GM23338 (cell line): ENCODE results near the gene RAB4A. TPM values are rescaled to one million over a fixed set of nuclear protein-coding genes. Genes with fewer than 3 reads are reported as not detected.

ENCODE experiments used
- ATAC-seq: fragments of 200-7000 bp; cut with Tn5 transposase; 3 replicates; pipeline ENCODE4 v1.9.1; 2020
- DNase-seq: peaks from one replicate; pipeline ENCODE4 v3.0.0-alpha.2; 2015; ENCODE audit warnings: low spot score
- H2AFZ ChIP-seq: fragments of 200-600 bp; sonication (generic); 2 replicates; pipeline ENCODE4 v1.8.0; 2016; ENCODE audit warnings: antibody characterized with exemption, mild to moderate bottlenecking, moderate library complexity
- H3F3A ChIP-seq: fragments of 200-600 bp; sonication (generic); replicated peaks from 2 replicates; pipeline ENCODE4 v1.8.0; 2017; ENCODE audit warnings: antibody characterized with exemption, mixed run types, low read depth
- H3K27ac ChIP-seq: fragments of 200-600 bp; sonication (generic); 2 replicates; pipeline ENCODE4 v1.6.1; 2016; ENCODE audit warnings: low read depth
- H3K27me3 ChIP-seq: fragments of 200-600 bp; sonication (generic); 2 replicates; pipeline ENCODE4 v1.8.0; 2016; ENCODE audit warnings: mild to moderate bottlenecking, mixed run types, moderate library complexity; ENCODE audit not compliant: insufficient read depth
- H3K36me3 ChIP-seq: fragments of 200-600 bp; sonication (generic); 2 replicates; pipeline ENCODE4 v1.8.0; 2016; ENCODE audit warnings: mild to moderate bottlenecking; ENCODE audit not compliant: insufficient read depth
- H3K4me1 ChIP-seq: fragments of 200-600 bp; sonication (generic); 2 replicates; pipeline ENCODE4 v1.8.0; 2016; ENCODE audit warnings: mild to moderate bottlenecking, moderate library complexity; ENCODE audit not compliant: insufficient read depth
- H3K4me2 ChIP-seq: fragments of 200-600 bp; sonication (generic); 2 replicates; pipeline ENCODE4 v1.7.1; 2017; ENCODE audit warnings: mixed run types
- H3K4me3 ChIP-seq: fragments of 200-600 bp; sonication (generic); 2 replicates; pipeline ENCODE4 v1.6.1; 2016; ENCODE audit warnings: mixed run types
- H3K79me2 ChIP-seq: fragments of 200-600 bp; sonication (generic); replicated peaks from 2 replicates; pipeline ENCODE4 v1.8.0; 2017; ENCODE audit warnings: mild to moderate bottlenecking; ENCODE audit not compliant: insufficient read depth
- H3K9me2 ChIP-seq: fragments of 200-600 bp; sonication (generic); 2 replicates; pipeline ENCODE4 v1.8.0; 2017; ENCODE audit not compliant: insufficient read depth
- H4K20me1 ChIP-seq: fragments of 200-600 bp; sonication (generic); replicated peaks from 2 replicates; pipeline ENCODE4 v1.8.0; 2017; ENCODE audit warnings: mild to moderate bottlenecking; ENCODE audit not compliant: insufficient read depth
- H3K27ac Mint-ChIP-seq: 2 replicates; pipeline ENCODE4 v1.8.0; 2020; ENCODE audit warnings: inconsistent platforms, mild to moderate bottlenecking, moderate library complexity, mixed read lengths
- H3K27me3 Mint-ChIP-seq: 3 replicates; pipeline ENCODE4 v1.8.0; 2022; ENCODE audit warnings: low read depth, mild to moderate bottlenecking, moderate library complexity, mixed read lengths, inconsistent platforms; ENCODE audit not compliant: insufficient read depth, poor library complexity
- H3K36me3 Mint-ChIP-seq: 3 replicates; pipeline ENCODE4 v1.8.0; 2021; ENCODE audit warnings: low read depth, mild to moderate bottlenecking, inconsistent platforms, moderate library complexity, mixed read lengths
- H3K4me1 Mint-ChIP-seq: 3 replicates; pipeline ENCODE4 v1.8.0; 2020; ENCODE audit warnings: mild to moderate bottlenecking, inconsistent platforms, mixed read lengths
- H3K4me3 Mint-ChIP-seq: 3 replicates; pipeline ENCODE4 v1.8.0; 2021; ENCODE audit warnings: moderate library complexity, mild to moderate bottlenecking, inconsistent platforms, mixed read lengths
- H3K9me3 Mint-ChIP-seq: 3 replicates; pipeline ENCODE4 v1.8.0; 2020; ENCODE audit warnings: moderate library complexity, mild to moderate bottlenecking, inconsistent platforms, mixed read lengths
- EZH2 ChIP-seq: fragments of 200-600 bp; sonication (generic); IDR thresholded peaks from one replicate; pipeline ENCODE4 v1.8.0; 2017; ENCODE audit warnings: antibody characterized with exemption, mild to moderate bottlenecking, low read depth; ENCODE audit not compliant: unreplicated experiment
- EZH2phosphoT487 ChIP-seq: fragments of 200-600 bp; sonication (generic); IDR thresholded peaks from one replicate; pipeline ENCODE4 v1.8.1; 2018; ENCODE audit warnings: antibody characterized with exemption; ENCODE audit not compliant: unreplicated experiment
- JUNB ChIP-seq: IDR thresholded peaks from one replicate; pipeline ENCODE4 v1.6.1; 2016; ENCODE audit warnings: antibody characterized with exemption; ENCODE audit not compliant: unreplicated experiment
- NANOG ChIP-seq: IDR thresholded peaks from 2 replicates; pipeline ENCODE4 v1.6.1; 2016; ENCODE audit warnings: antibody characterized with exemption, borderline replicate concordance
- POLR2AphosphoS5 ChIP-seq: IDR thresholded peaks from 2 replicates; pipeline ENCODE4 v1.6.1; 2016; ENCODE audit warnings: antibody characterized with exemption, low read depth
- STAT1 ChIP-seq: IDR thresholded peaks from one replicate; pipeline ENCODE4 v1.6.1; 2016; ENCODE audit warnings: antibody characterized with exemption; ENCODE audit not compliant: unreplicated experiment
- ZNF331 ChIP-seq: fragments of 250-450 bp; sonication (Bioruptor Pico); IDR thresholded peaks from 2 replicates; pipeline ENCODE4 v1.5.0; 2020; ENCODE audit warnings: low read depth, mild to moderate bottlenecking, moderate library complexity
- polyA plus RNA-seq: library from polyadenylated mRNA; unstranded; fragments of >200 nt; fragmentation: Nextera tagmentation; extraction: Ambion mirVana; gene quantifications from 2 replicates; pipeline ENCODE4 v1.2.1, GENCODE V29; 2016
- total RNA-seq: library from RNA; depleted of rRNA; stranded (reverse); fragments of >200 nt; shearing (Covaris generic); gene quantifications from 2 replicates; pipeline ENCODE4 v1.2.3, GENCODE V29; 2014
- TF ChIP-seq, protein P1 (sequence below): IDR thresholded peaks from one replicate; pipeline ENCODE4 v1.6.1; 2018; ENCODE audit warnings: antibody characterized with exemption; ENCODE audit not compliant: unreplicated experiment
- TF ChIP-seq, protein P2 (sequence below), 2 experiments: fragments of 200-600 bp in 1 of 2; sonication (generic) in 1 of 2; conservative IDR thresholded peaks; 2 replicates each; pipeline versions ENCODE4 v1.5.1 to v1.6.1; 2016 to 2017; ENCODE audit warnings: antibody characterized with exemption in 2 of 2, low read depth in 2 of 2, mild to moderate bottlenecking in 2 of 2, moderate library complexity in 1 of 2
- TF ChIP-seq, protein P3 (sequence below): fragments of 250-450 bp; sonication (Bioruptor Pico); IDR thresholded peaks from 2 replicates; pipeline ENCODE4 v1.5.0; 2020; ENCODE audit warnings: mild to moderate bottlenecking, moderate library complexity

RAB4A gene
- total and polyA plus RNA-seq, 2 experiments from 2014 or later, result 37.5 to 50.8 TPM

DNA sequence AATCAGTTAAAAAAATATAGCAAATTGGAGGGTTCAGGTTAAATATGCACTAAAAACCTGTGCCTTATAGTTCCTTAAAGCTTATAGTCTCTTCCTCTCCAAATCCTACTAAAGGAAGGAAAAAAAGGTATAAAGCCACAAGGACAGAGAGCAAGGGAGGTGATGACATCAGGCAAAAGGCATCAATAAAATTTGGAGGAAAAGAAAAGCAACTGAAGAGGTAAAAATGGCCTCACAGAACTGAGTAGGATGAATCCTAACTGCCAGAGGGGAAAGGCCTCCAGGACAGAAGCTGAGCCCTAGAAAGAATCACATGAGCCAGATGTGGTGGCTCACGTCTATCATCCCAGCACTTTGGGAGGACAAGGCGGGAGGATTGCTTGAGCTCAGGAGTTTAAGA, 63.8 kb downstream of the RAB4A start:
- Histone ChIP-seq H3K79me2 (peaks cover 45% of the 10 kb centered on the region), H3K27ac (no peak overlapping the region), H3K4me1 (no peaks in the 10 kb centered on the region), H3F3A (no peaks in the 10 kb centered on the region), H3K27me3 (no peaks in the 10 kb centered on the region), H3K9me2 (no peaks in the 10 kb centered on the region), H3K4me3 (no peak overlapping the region), H2AFZ (no peak overlapping the region), H4K20me1 (peaks cover 7% of the 10 kb centered on the region), H3K4me2 (no peak overlapping the region), H3K36me3 (no peaks in the 10 kb centered on the region; the same call in 1 of the 2 replicates)
- H3K9me3 Mint-ChIP-seq, result no peaks in the 10 kb centered on the region
- DNase-seq (no peak), ATAC-seq (no peak)
- no peak overlapping the region for H3K4me3 Mint-ChIP-seq
- H3K36me3 Mint-ChIP-seq, result peaks cover 9% of the 10 kb centered on the region
- H3K27me3 Mint-ChIP-seq, result peaks cover 2% of the 10 kb centered on the region
- no peak for TF ChIP-seq EZH2
- no peak for TF ChIP-seq ZNF331 (CRISPR knock-in tag)
- TF ChIP-seq JUNB, result no peak
- no peak for TF ChIP-seq STAT1
- no peak for TF ChIP-seq EZH2phosphoT487
- TF ChIP-seq, protein P1, sequence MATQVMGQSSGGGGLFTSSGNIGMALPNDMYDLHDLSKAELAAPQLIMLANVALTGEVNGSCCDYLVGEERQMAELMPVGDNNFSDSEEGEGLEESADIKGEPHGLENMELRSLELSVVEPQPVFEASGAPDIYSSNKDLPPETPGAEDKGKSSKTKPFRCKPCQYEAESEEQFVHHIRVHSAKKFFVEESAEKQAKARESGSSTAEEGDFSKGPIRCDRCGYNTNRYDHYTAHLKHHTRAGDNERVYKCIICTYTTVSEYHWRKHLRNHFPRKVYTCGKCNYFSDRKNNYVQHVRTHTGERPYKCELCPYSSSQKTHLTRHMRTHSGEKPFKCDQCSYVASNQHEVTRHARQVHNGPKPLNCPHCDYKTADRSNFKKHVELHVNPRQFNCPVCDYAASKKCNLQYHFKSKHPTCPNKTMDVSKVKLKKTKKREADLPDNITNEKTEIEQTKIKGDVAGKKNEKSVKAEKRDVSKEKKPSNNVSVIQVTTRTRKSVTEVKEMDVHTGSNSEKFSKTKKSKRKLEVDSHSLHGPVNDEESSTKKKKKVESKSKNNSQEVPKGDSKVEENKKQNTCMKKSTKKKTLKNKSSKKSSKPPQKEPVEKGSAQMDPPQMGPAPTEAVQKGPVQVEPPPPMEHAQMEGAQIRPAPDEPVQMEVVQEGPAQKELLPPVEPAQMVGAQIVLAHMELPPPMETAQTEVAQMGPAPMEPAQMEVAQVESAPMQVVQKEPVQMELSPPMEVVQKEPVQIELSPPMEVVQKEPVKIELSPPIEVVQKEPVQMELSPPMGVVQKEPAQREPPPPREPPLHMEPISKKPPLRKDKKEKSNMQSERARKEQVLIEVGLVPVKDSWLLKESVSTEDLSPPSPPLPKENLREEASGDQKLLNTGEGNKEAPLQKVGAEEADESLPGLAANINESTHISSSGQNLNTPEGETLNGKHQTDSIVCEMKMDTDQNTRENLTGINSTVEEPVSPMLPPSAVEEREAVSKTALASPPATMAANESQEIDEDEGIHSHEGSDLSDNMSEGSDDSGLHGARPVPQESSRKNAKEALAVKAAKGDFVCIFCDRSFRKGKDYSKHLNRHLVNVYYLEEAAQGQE, result no peak
- H3K27ac Mint-ChIP-seq, result no peak overlapping the region
- peaks cover 10% of the 10 kb centered on the region; the same call in 1 of the 3 replicates for H3K4me1 Mint-ChIP-seq

DNA sequence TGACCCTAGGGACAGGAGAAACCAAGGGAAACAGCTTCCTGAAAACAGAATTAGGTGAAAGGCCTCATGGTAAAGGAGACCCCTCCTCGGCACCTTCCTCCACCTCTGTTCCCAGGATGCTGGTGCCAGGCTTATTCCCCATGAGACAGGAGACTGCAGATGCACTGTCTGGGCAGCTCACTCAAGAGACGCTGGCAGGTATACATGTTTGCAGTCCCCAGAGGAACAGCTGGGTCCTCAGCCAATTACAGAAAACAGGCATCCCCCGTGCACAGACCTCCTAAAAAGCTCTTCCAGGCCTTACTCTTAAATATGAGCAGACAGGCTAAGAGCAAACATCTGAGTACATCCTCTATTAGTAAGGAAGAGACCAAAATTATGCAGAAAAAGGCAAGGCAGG, 65.4 kb downstream of the RAB4A start:
- Mint-ChIP-seq H3K27me3 (peaks cover 4% of the 10 kb centered on the region), H3K27ac (no peak overlapping the region), H3K4me1 (peaks cover 15% of the 10 kb centered on the region; the same call in 2 of the 3 replicates), H3K4me3 (no peak overlapping the region), H3K9me3 (no peaks in the 10 kb centered on the region), H3K36me3 (peaks cover 9% of the 10 kb centered on the region)
- no peak overlapping the region for H3K4me2 ChIP-seq
- H3F3A ChIP-seq, result 0 out of 2 replicates have a peak, but pooled peaks cover 3% of the 10 kb centered on the region
- no peaks in the 10 kb centered on the region for H3K9me2 ChIP-seq
- no peak overlapping the region for H3K27ac ChIP-seq
- no peak for DNase-seq
- ATAC-seq, result no peak
- H3K4me1 ChIP-seq, result peaks cover 14% of the 10 kb centered on the region
- H3K79me2 ChIP-seq, result peaks cover 57% of the 10 kb centered on the region
- no peak overlapping the region for H2AFZ ChIP-seq
- H3K4me3 ChIP-seq, result no peak overlapping the region
- no peaks in the 10 kb centered on the region; the same call in 1 of the 2 replicates for H3K36me3 ChIP-seq
- H4K20me1 ChIP-seq, result peaks cover 5% of the 10 kb centered on the region
- peaks cover 12% of the 10 kb centered on the region; the same call in 1 of the 2 replicates for H3K27me3 ChIP-seq
- TF ChIP-seq POLR2AphosphoS5 (no peak), EZH2 (no peak), JUNB (no peak), ZNF331 (CRISPR knock-in tag) (no peak), NANOG (no peak)
- TF ChIP-seq, protein P2, sequence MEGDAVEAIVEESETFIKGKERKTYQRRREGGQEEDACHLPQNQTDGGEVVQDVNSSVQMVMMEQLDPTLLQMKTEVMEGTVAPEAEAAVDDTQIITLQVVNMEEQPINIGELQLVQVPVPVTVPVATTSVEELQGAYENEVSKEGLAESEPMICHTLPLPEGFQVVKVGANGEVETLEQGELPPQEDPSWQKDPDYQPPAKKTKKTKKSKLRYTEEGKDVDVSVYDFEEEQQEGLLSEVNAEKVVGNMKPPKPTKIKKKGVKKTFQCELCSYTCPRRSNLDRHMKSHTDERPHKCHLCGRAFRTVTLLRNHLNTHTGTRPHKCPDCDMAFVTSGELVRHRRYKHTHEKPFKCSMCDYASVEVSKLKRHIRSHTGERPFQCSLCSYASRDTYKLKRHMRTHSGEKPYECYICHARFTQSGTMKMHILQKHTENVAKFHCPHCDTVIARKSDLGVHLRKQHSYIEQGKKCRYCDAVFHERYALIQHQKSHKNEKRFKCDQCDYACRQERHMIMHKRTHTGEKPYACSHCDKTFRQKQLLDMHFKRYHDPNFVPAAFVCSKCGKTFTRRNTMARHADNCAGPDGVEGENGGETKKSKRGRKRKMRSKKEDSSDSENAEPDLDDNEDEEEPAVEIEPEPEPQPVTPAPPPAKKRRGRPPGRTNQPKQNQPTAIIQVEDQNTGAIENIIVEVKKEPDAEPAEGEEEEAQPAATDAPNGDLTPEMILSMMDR (conservative IDR thresholded peaks at IDR 0.05; ENCODE audit: low read depth in 2 of 2), result no peak
- TF ChIP-seq, protein P3, sequence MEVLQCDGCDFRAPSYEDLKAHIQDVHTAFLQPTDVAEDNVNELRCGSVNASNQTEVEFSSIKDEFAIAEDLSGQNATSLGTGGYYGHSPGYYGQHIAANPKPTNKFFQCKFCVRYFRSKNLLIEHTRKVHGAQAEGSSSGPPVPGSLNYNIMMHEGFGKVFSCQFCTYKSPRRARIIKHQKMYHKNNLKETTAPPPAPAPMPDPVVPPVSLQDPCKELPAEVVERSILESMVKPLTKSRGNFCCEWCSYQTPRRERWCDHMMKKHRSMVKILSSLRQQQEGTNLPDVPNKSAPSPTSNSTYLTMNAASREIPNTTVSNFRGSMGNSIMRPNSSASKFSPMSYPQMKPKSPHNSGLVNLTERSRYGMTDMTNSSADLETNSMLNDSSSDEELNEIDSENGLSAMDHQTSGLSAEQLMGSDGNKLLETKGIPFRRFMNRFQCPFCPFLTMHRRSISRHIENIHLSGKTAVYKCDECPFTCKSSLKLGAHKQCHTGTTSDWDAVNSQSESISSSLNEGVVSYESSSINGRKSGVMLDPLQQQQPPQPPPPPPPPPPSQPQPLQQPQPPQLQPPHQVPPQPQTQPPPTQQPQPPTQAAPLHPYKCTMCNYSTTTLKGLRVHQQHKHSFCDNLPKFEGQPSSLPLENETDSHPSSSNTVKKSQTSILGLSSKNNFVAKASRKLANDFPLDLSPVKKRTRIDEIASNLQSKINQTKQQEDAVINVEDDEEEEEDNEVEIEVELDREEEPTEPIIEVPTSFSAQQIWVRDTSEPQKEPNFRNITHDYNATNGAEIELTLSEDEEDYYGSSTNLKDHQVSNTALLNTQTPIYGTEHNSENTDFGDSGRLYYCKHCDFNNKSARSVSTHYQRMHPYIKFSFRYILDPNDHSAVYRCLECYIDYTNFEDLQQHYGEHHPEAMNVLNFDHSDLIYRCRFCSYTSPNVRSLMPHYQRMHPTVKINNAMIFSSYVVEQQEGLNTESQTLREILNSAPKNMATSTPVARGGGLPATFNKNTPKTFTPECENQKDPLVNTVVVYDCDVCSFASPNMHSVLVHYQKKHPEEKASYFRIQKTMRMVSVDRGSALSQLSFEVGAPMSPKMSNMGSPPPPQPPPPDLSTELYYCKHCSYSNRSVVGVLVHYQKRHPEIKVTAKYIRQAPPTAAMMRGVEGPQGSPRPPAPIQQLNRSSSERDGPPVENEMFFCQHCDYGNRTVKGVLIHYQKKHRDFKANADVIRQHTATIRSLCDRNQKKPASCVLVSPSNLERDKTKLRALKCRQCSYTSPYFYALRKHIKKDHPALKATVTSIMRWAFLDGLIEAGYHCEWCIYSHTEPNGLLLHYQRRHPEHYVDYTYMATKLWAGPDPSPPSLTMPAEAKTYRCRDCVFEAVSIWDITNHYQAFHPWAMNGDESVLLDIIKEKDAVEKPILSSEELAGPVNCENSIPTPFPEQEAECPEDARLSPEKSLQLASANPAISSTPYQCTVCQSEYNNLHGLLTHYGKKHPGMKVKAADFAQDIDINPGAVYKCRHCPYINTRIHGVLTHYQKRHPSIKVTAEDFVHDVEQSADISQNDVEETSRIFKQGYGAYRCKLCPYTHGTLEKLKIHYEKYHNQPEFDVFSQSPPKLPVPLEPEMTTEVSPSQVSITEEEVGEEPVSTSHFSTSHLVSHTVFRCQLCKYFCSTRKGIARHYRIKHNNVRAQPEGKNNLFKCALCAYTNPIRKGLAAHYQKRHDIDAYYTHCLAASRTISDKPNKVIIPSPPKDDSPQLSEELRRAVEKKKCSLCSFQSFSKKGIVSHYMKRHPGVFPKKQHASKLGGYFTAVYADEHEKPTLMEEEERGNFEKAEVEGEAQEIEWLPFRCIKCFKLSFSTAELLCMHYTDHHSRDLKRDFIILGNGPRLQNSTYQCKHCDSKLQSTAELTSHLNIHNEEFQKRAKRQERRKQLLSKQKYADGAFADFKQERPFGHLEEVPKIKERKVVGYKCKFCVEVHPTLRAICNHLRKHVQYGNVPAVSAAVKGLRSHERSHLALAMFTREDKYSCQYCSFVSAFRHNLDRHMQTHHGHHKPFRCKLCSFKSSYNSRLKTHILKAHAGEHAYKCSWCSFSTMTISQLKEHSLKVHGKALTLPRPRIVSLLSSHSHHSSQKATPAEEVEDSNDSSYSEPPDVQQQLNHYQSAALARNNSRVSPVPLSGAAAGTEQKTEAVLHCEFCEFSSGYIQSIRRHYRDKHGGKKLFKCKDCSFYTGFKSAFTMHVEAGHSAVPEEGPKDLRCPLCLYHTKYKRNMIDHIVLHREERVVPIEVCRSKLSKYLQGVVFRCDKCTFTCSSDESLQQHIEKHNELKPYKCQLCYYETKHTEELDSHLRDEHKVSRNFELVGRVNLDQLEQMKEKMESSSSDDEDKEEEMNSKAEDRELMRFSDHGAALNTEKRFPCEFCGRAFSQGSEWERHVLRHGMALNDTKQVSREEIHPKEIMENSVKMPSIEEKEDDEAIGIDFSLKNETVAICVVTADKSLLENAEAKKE (CRISPR knock-in tag), result no peak
